H1 (cell line): ENCODE measurements around the gene USP20. TPM values are rescaled to one million over a fixed set of nuclear protein-coding genes. Genes with fewer than 3 reads are reported as not detected.

Experiments
- CTCF ChIA-PET: fragments of 300-600 bp; sonication (Branson Sonifier 250); formaldehyde crosslinking; loops from one replicate; lab custom pipeline; 2021; ENCODE audit not compliant: partially characterized antibody; lab: Charles Lee
- POLR2A ChIA-PET: fragments of 300-600 bp; sonication (Branson Sonifier 250); formaldehyde crosslinking; loops from one replicate; lab custom pipeline; 2021; ENCODE audit warnings: inconsistent platforms; ENCODE audit not compliant: partially characterized antibody; lab: Charles Lee
- DNase-seq, 2 experiments: peaks; one replicate each; pipeline versions ENCODE4 v3.0.0 to v3.0.0-alpha.2; 2010 to 2022; ENCODE audit warnings: low spot score in 2 of 2, low read depth in 1 of 2, mixed read lengths in 1 of 2
- FAIRE-seq: peaks from 2 replicates; lab custom pipeline; 2011; peaks lifted over from hg19 to GRCh38; lab: Jason Lieb, UNC
- H2AFZ ChIP-seq: 2 replicates; pipeline ENCODE4 v1.8.1; 2012; ENCODE audit warnings: low read length, inconsistent platforms
- H2AK5ac ChIP-seq: 2 replicates; pipeline ENCODE4 v1.6.1; 2013; ENCODE audit warnings: low read depth, low read length
- H2BK120ac ChIP-seq: replicated peaks from 2 replicates; pipeline ENCODE3; 2013; ENCODE audit warnings: low read depth, low read length, inconsistent platforms
- H2BK12ac ChIP-seq: 2 replicates; pipeline ENCODE4 v1.6.1; 2013; ENCODE audit warnings: low read depth, low read length
- H2BK15ac ChIP-seq: 2 replicates; pipeline ENCODE4 v1.6.1; 2013; ENCODE audit warnings: low read length
- H2BK20ac ChIP-seq: 2 replicates; pipeline ENCODE4 v1.6.1; 2013; ENCODE audit warnings: low read length
- H2BK5ac ChIP-seq: 2 replicates; pipeline ENCODE4 v1.6.1; 2013; ENCODE audit warnings: low read depth, low read length
- H3K14ac ChIP-seq: 2 replicates; pipeline ENCODE4 v1.6.1; 2013; ENCODE audit warnings: inconsistent platforms; ENCODE audit not compliant: insufficient read length
- H3K18ac ChIP-seq: 2 replicates; pipeline ENCODE4 v1.6.1; 2013; ENCODE audit warnings: low read length; ENCODE audit errors: extremely low read depth
- H3K23ac ChIP-seq: 2 replicates; pipeline ENCODE4 v1.6.1; 2013; ENCODE audit warnings: inconsistent platforms; ENCODE audit not compliant: insufficient read length
- H3K23me2 ChIP-seq: 2 replicates; pipeline ENCODE4 v1.6.1; 2013; ENCODE audit warnings: low read depth, low read length
- H3K27ac ChIP-seq: 2 replicates; pipeline ENCODE4 v1.6.1; 2011; ENCODE audit warnings: low read depth, low read length, inconsistent platforms
- H3K27me3 ChIP-seq, 4 experiments: replicated peaks in 1 of 4; 1 replicate in 1 of 4; 2 replicates in 3 of 4; pipeline versions ENCODE4 v1.6.1 to v1.8.1; 2011 to 2013; ENCODE audit warnings: low read length in 3 of 4, mild to moderate bottlenecking in 3 of 4, inconsistent platforms in 2 of 4, mixed read lengths in 2 of 4, moderate library complexity in 1 of 4; ENCODE audit not compliant: control insufficient read depth in 3 of 4, insufficient read depth in 3 of 4; ENCODE audit errors: extremely low read depth in 1 of 4
- H3K36me3 ChIP-seq, 4 experiments: 2 replicates each; pipeline versions ENCODE4 v1.6.1 to v1.8.1; 2011 to 2013; ENCODE audit warnings: mild to moderate bottlenecking in 4 of 4, low read length in 3 of 4, moderate library complexity in 2 of 4, control low read depth in 1 of 4, inconsistent platforms in 1 of 4; ENCODE audit not compliant: insufficient read depth in 4 of 4, control insufficient read depth in 2 of 4
- H3K4ac ChIP-seq: replicated peaks from 2 replicates; pipeline ENCODE3; 2013; ENCODE audit warnings: low read length, low read depth, mixed read lengths, inconsistent platforms; ENCODE audit not compliant: insufficient read length
- H3K4me1 ChIP-seq, 4 experiments: replicated peaks in 1 of 4; 1 replicate in 1 of 4; 2 replicates in 3 of 4; pipeline versions ENCODE4 v1.6.1 to v1.8.1; 2011 to 2013; ENCODE audit warnings: low read length in 3 of 4, inconsistent platforms in 2 of 4, mixed read lengths in 1 of 4; ENCODE audit not compliant: insufficient read depth in 4 of 4, control insufficient read depth in 3 of 4
- H3K4me2 ChIP-seq, 2 experiments: 2 replicates each; pipeline versions ENCODE4 v1.6.1 to v1.8.1; 2011 to 2013; ENCODE audit warnings: low read depth in 2 of 2, low read length in 2 of 2, control low read depth in 1 of 2, inconsistent platforms in 1 of 2, mild to moderate bottlenecking in 1 of 2; ENCODE audit not compliant: insufficient read depth in 1 of 2
- H3K4me3 ChIP-seq, 4 experiments: fragments of 200-600, 300-600 bp in 1 of 4; sonication (generic), shearing (Covaris generic), sonication (Bioruptor Twin) in 1 of 4; 2 replicates each; pipeline versions ENCODE4 v1.5.1 to v1.8.1; 2011 to 2016; ENCODE audit warnings: low read length in 4 of 4, low read depth in 3 of 4, control low read depth in 2 of 4, inconsistent platforms in 2 of 4, mild to moderate bottlenecking in 2 of 4, mixed read lengths in 1 of 4, moderate library complexity in 1 of 4; ENCODE audit not compliant: insufficient read depth in 2 of 4; ENCODE audit errors: extremely low read depth in 1 of 4
- H3K56ac ChIP-seq: replicated peaks from 2 replicates; pipeline ENCODE3; 2013; ENCODE audit warnings: low read depth, mild to moderate bottlenecking, mixed read lengths, low read length, inconsistent platforms; ENCODE audit not compliant: insufficient read length
- H3K79me1 ChIP-seq: 2 replicates; pipeline ENCODE4 v1.6.1; 2013; ENCODE audit warnings: low read depth, low read length, control low read depth
- H3K79me2 ChIP-seq, 2 experiments: 2 replicates each; pipeline versions ENCODE4 v1.6.1 to v1.8.1; 2012 to 2013; ENCODE audit warnings: low read length in 2 of 2, mild to moderate bottlenecking in 2 of 2, inconsistent platforms in 1 of 2; ENCODE audit not compliant: insufficient read depth in 2 of 2, control insufficient read depth in 1 of 2
- H3K9ac ChIP-seq, 4 experiments: replicated peaks in 1 of 4; 1 replicate in 1 of 4; 2 replicates in 3 of 4; pipeline versions ENCODE4 v1.6.1 to v1.8.1; 2011 to 2013; ENCODE audit warnings: low read depth in 3 of 4, low read length in 3 of 4, control low read depth in 2 of 4, mild to moderate bottlenecking in 2 of 4, moderate library complexity in 2 of 4, inconsistent platforms in 1 of 4; ENCODE audit errors: extremely low read depth in 1 of 4
- H3K9me3 ChIP-seq, 2 experiments: 2 replicates each; pipeline versions ENCODE4 v1.6.1 to v1.8.1; 2012 to 2013; ENCODE audit warnings: mild to moderate bottlenecking in 2 of 2, moderate library complexity in 2 of 2, control low read depth in 1 of 2, inconsistent platforms in 1 of 2, low read depth in 1 of 2, low read length in 1 of 2, mixed read lengths in 1 of 2; ENCODE audit not compliant: insufficient read depth in 2 of 2
- H4K20me1 ChIP-seq, 2 experiments: replicated peaks in 1 of 2; 2 replicates each; pipeline versions ENCODE3 to v1.8.1; 2011 to 2013; ENCODE audit warnings: inconsistent platforms in 2 of 2, low read length in 2 of 2, mild to moderate bottlenecking in 1 of 2; ENCODE audit not compliant: insufficient read depth in 2 of 2, control insufficient read depth in 1 of 2
- H4K5ac ChIP-seq: 2 replicates; pipeline ENCODE4 v1.6.1; 2013; ENCODE audit warnings: low read length, low read depth, mixed read lengths, inconsistent platforms; ENCODE audit not compliant: insufficient read length
- H4K8ac ChIP-seq: 2 replicates; pipeline ENCODE4 v1.8.0; 2013; ENCODE audit warnings: mild to moderate bottlenecking, moderate library complexity, low read length, inconsistent platforms; ENCODE audit not compliant: insufficient read depth; ENCODE audit errors: extremely low read depth
- H4K91ac ChIP-seq: replicated peaks from 2 replicates; pipeline ENCODE3; 2013; ENCODE audit warnings: low read length, mixed read lengths, inconsistent platforms; ENCODE audit not compliant: insufficient read length
- ASH2L ChIP-seq: fragments of 200-600, 300-600 bp; sonication (generic); IDR thresholded peaks from one replicate; pipeline ENCODE4 v1.7.1; 2017; ENCODE audit warnings: low read length
- GABPA ChIP-seq: IDR thresholded peaks from 2 replicates; pipeline ENCODE4 v1.6.1; 2011; ENCODE audit warnings: mild to moderate bottlenecking, low read length, moderate library complexity, borderline replicate concordance; ENCODE audit not compliant: insufficient read depth
- RFX5 ChIP-seq: IDR thresholded peaks from 2 replicates; pipeline ENCODE4 v1.6.1; 2011; ENCODE audit warnings: low read depth, low read length, improper control_type of control experiment, borderline replicate concordance
- SP4 ChIP-seq: IDR thresholded peaks from 2 replicates; pipeline ENCODE4 v1.6.1; 2012; ENCODE audit warnings: low read length, inconsistent platforms
- TAF7 ChIP-seq: optimal IDR thresholded peaks from 2 replicates; pipeline ENCODE3; 2011; ENCODE audit warnings: low read depth, mild to moderate bottlenecking, inconsistent platforms, low read length, moderate library complexity, borderline replicate concordance
- YY1 ChIP-seq: IDR thresholded peaks from 2 replicates; pipeline ENCODE4 v1.6.1; 2011; ENCODE audit warnings: low read depth, mild to moderate bottlenecking, low read length
- WGBS, 2 experiments: shearing (Covaris generic) in 1 of 2; methylation state at CpG; one replicate each; pipeline versions ENCODE4 v1.1.6 to v1.1.7; 2013 to 2015; ENCODE audit warnings: low lambda C conversion rate in 2 of 2, mixed read lengths in 2 of 2, inconsistent platforms in 1 of 2, low coverage in 1 of 2, missing lambda C conversion rate in 1 of 2; ENCODE audit not compliant: insufficient replicate concordance in 2 of 2, insufficient coverage in 1 of 2, insufficient read length in 1 of 2; ENCODE audit errors: extremely low coverage in 1 of 2, missing lambda C conversion rate in 1 of 2; 5-methylcytosine and 5-hydroxymethylcytosine counted together
- polyA plus RNA-seq, 7 experiments: library from polyadenylated mRNA; depleted of rRNA in 3 of 7; stranded (reverse) in 5 of 7; unstranded in 2 of 7; fragments of >200 nt in 5 of 7; fragments of 200-250 nt in 2 of 7; gene quantifications; 1 replicate in 5 of 7; 2 replicates in 1 of 7; 4 replicates in 1 of 7; pipeline versions ENCODE4 v1.2.1 to v1.2.3, GENCODE V29; 2011 to 2013; ENCODE audit warnings: missing spikeins in 2 of 7, mixed read lengths in 2 of 7
- total RNA-seq: library from RNA; stranded (reverse); fragmentation: NEBNext Ultra II Directional; extraction: Animal tissue kit (Norgen Biotek cat#: 25700); gene quantifications from 2 replicates; pipeline ENCODE4 v1.2.1, GENCODE V29; 2021

USP20 gene
- total and polyA plus RNA-seq, 2 of the 8 experiments (the other 6 are each of a cell fraction or from before 2014, with no cell fraction given) = 13.4 to 23.0 TPM

DNA sequence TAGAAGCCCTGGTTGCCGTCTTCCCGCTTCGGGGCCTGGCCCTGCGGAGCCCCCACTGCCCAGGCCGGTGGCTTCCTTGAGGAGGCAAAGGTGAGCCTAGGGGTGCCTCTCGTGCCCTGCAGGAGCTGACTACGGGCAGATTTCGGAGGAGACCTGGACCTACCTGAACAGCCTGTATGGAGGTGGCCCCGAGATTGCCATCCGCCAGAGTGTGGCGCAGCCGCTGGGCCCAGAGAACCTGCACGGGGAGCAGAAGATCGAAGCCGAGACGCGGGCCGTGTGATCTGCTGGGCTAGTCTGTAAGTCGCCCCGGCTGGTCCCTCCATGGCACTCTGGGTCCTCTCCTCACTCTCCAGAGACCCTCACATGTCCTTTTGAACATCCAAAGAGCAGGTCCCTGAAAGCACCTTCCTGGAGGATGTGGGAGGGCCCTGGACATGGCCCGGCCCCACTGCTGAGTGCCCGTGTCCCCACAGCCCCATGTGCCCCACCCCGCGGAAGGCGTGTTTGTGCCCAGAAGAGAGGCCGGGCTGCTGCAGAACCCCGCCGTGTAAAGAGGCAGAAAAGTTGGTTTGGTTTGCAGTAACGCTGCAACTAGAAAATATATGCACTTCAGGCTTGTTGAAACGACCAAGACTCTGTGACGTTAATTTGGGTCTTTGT, 44.9 kb downstream of the USP20 start:
- Histone ChIP-seq H3K14ac (no peak overlapping the region), H3K36me3 (peaks cover 0 to 4% (median 0%) of the 10 kb centered on the region in 4 experiments; a peak in 3 of 8 replicates), H3K79me1 (no peaks in the 10 kb centered on the region)
- POLR2A ChIA-PET = no interaction called here
- TF ChIP-seq RFX5 (no peak), SP4 (no peak), ASH2L (no peak), GABPA (no peak), YY1 (no peak), TAF7 (no peak)
- TF ChIP-seq, all 59 proteins: peak for 0
- Histone ChIP-seq H3K18ac (no peak overlapping the region), H2BK12ac (no peak overlapping the region), H2AK5ac (no peak overlapping the region), H2AFZ (no peak overlapping the region), H3K56ac (no peak overlapping the region), H2BK20ac (no peak overlapping the region), H3K23ac (no peak overlapping the region), H3K4ac (no peak overlapping the region), H4K8ac (no peak overlapping the region), H4K20me1 (peaks cover 0 to 2% of the 10 kb centered on the region in 2 experiments), H2BK120ac (no peak overlapping the region), H3K4me3 (no peak overlapping the region), H3K4me2 (no peak overlapping the region), H3K9ac (no peak overlapping the region), H4K91ac (no peak overlapping the region), H3K23me2 (peaks cover 5% of the 10 kb centered on the region; the same call in 1 of the 2 replicates), H2BK15ac (no peak overlapping the region), H3K9me3 (no peaks in the 10 kb centered on the region), H3K27ac (no peak overlapping the region), H3K27me3 (no peaks in the 10 kb centered on the region), H3K79me2 (no peaks in the 10 kb centered on the region), H4K5ac (no peak overlapping the region), H3K4me1 (peaks cover 0 to 13% (median 11%) of the 10 kb centered on the region in 4 experiments; a peak in 6 of 7 replicates), H2BK5ac (no peak overlapping the region)
- no peak for FAIRE-seq
- no peak for DNase-seq
- CTCF ChIA-PET = interaction anchor here (0.8 to 1.3 kb wide), 3 partner anchors 19 to 159 kb away, joined by 4 to 6 read pairs (median 5); no protein-coding TSS in a partner anchor
- WGBS, 2 experiments = 93% methylated on average over 30 of the region's 31 CpGs; no CpG with 5 or more reads in 1 of the 2 experiments
